ENCODE data around the gene FPR1. TPM values are rescaled to one million over a fixed set of nuclear protein-coding genes. Genes with fewer than 3 reads are reported as not detected.

The FPR1 gene
- not detected for total RNA-seq

DNA sequence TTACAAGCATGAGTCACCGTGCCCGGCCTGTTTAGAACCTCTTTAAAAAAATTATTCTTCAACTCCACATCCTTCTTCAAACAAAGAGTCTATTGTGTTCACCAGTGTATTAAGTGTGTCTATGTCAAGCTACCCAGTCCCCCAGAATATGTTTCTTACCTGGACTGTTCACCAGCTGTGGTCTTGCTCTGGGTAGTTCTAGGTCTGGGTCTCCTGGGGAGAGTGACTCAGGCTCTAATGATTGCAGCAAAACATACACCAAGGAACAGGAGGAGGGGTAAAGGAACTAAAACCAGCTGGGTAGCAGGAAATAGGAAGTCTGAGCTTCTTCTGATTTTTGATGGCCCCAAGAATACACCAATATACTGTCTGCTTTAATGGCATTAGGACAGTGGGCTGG, at the start of gene FPR1:
TSS of gene FPR1 (minus strand) at position 224 of the 400 bp plus-strand sequence. CDS start 4,884 bp downstream, outside the sequence.
- ChIA-PET POLR2A (no interaction called here), CTCF (interaction anchor here (0.7 to 1.1 kb wide), 2 partner anchors 26 to 94 kb away, joined by 3 to 4 read pairs; no protein-coding TSS in a partner anchor)
- peaks cover 4% of the 10 kb centered on the region for H3K27me3 Mint-ChIP-seq
- H3K4me1 Mint-ChIP-seq (ENCODE audit: low read depth) = no peaks in the 10 kb centered on the region
- DNase-seq (no peak), ATAC-seq (no peak)
- no peaks in the 10 kb centered on the region for H3K36me3 Mint-ChIP-seq (ENCODE audit: low read depth)
- intact Hi-C loops (cut with micrococcal nuclease) = no loop called here
- no peak within 1 kb of the TSS for H3K4me3 Mint-ChIP-seq
- H3K27ac Mint-ChIP-seq = no peak within 1 kb of the TSS
- H3K9me3 Mint-ChIP-seq = peaks cover 3% of the 10 kb centered on the region
- no peak for TF ChIP-seq CTCF (IDR thresholded peaks at IDR 0.05)

- Mint-ChIP-seq H3K9me3 (peaks cover 5% of the 10 kb centered on the region), H3K36me3 (ENCODE audit: low read depth) (no peaks in the 10 kb centered on the region), H3K4me1 (ENCODE audit: low read depth) (no peaks in the 10 kb centered on the region), H3K27ac (no peak overlapping the region), H3K27me3 (peaks cover 10% of the 10 kb centered on the region), H3K4me3 (no peak overlapping the region)
- no peak for TF ChIP-seq CTCF (IDR thresholded peaks at IDR 0.05)
- ChIA-PET CTCF (no interaction called here), POLR2A (no interaction called here)
- intact Hi-C loops (cut with micrococcal nuclease) = no loop called here
- DNase-seq = no peak
- ATAC-seq = no peak
Observed at GRCh38 chr19:51800473-51801244, 49.0 kb upstream of the FPR1 start.

GRCh38 chr19:51799774-51800472, 48.2 kb upstream of the FPR1 start:
- POLR2A ChIA-PET = interaction anchor here (0.5 kb wide), 1 partner anchor 1846 kb away, joined by 4 read pairs; no protein-coding TSS in a partner anchor
- CTCF ChIA-PET = no interaction called here
- no peak for TF ChIP-seq CTCF (IDR thresholded peaks at IDR 0.05)
- no peak overlapping the region for H3K27ac Mint-ChIP-seq
- no peaks in the 10 kb centered on the region for H3K36me3 Mint-ChIP-seq (ENCODE audit: low read depth)
- peaks cover 10% of the 10 kb centered on the region for H3K27me3 Mint-ChIP-seq
- peaks cover 5% of the 10 kb centered on the region for H3K9me3 Mint-ChIP-seq
- DNase-seq (no peak), ATAC-seq (no peak)
- H3K4me3 Mint-ChIP-seq = no peak overlapping the region
- intact Hi-C loops (cut with micrococcal nuclease) = no loop called here
- no peaks in the 10 kb centered on the region for H3K4me1 Mint-ChIP-seq (ENCODE audit: low read depth)

DNA sequence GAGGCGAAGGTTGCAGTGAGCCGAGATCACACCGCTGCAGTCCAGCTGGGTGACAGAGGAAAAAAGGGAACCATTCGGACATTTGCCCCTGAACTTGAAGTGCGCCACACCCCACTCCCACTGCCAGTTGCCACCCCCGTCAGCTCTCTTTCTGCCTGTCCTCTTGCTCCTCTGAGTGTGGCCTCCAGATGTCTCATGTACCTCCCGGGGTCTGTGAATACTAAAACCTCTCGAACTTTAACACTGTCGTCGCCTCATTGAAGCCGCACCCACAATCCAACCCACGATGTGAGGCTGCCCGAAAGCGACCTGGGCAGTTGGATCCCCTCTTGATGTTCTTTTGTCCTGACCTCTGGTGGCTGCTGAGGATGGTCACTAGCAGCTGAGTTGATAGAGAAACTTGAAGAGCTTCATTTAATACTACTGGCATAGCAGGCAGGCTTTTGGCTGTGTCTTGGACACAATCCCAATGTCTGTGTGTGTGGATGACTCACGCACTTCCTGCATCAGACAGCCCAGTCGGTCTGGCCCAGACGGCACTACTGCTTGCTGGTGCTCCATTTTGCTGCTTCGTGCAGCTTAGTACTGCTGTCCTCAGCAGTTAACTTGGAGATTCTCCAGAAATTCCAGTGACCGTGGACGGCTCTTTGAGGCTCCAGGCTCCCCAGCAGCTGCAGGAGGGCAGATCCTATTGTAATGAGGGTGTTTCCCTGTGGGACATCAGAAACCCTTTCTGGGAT, 47.5 kb upstream of the FPR1 start:
- H3K27ac Mint-ChIP-seq = no peak overlapping the region
- peaks cover 4% of the 10 kb centered on the region for H3K9me3 Mint-ChIP-seq
- H3K4me3 Mint-ChIP-seq = no peak overlapping the region
- TF ChIP-seq CTCF (IDR thresholded peaks at IDR 0.05) = no peak
- DNase-seq (no peak), ATAC-seq (no peak)
- no peaks in the 10 kb centered on the region for H3K36me3 Mint-ChIP-seq (ENCODE audit: low read depth)
- intact Hi-C loops (cut with micrococcal nuclease) = no loop called here
- ChIA-PET POLR2A (no interaction called here), CTCF (interaction anchor here (1.0 kb wide), 1 partner anchor 22 kb away, joined by 3 read pairs; no protein-coding TSS in a partner anchor)
- H3K27me3 Mint-ChIP-seq = peaks cover 10% of the 10 kb centered on the region
- no peaks in the 10 kb centered on the region for H3K4me1 Mint-ChIP-seq (ENCODE audit: low read depth)
